Measurements from ENCODE around the gene RPS4Y1. TPM values are rescaled to one million over a fixed set of nuclear protein-coding genes. Genes with fewer than 3 reads are reported as not detected.

The RPS4Y1 gene
- total RNA-seq: 282 and 295 TPM in 2 replicates

GRCh38 chrY:2841471-2841893 is at the start of gene RPS4Y1:
RPS4Y1 (plus strand) TSS chrY:2841602; CDS start chrY:2841625, 23 bp downstream.

Small RNAs within 50 kb of the gene (small RNA-seq; reads per million reads assigned to genes)
- gene TOMM22P2: not detected

Other genes with a start within 250 kb of the RPS4Y1 start
- gene SRY, start 53.9 kb upstream of the RPS4Y1 start, total RNA-seq: not detected in 2 replicates
- gene ZFY, start 93.8 kb downstream of the RPS4Y1 start, total RNA-seq: 14.0 and 14.8 TPM in 2 replicates